ENCODE measurements around the gene MASP2.
A peak's percentile ranks its signal among the peaks of the same experiment; 100 is the strongest.
"Not testable (repeated sequence)": the region's sequence is repeated elsewhere in the genome, so short reads cannot be mapped to it uniquely, and the experiment has no call there.

Gene MASP2

GRCh38 chr1:11037019-11037739 lies 9.9 kb downstream of the MASP2 start:
- DNase-seq: not testable (repeated sequence)

- no peak for DNase-seq
Observed at GRCh38 chr1:11031624-11032262, 15.3 kb downstream of the MASP2 start.

GRCh38 chr1:11030865-11031264 lies 16.2 kb downstream of the MASP2 start:
- no peak for DNase-seq

- no peak for DNase-seq
Observed at GRCh38 chr1:11028018-11028417, 19.0 kb downstream of the MASP2 start.

- no peak for DNase-seq
Observed at GRCh38 chr1:11027316-11027715, 19.7 kb downstream of the MASP2 start.

- DNase-seq: no peak
Observed at GRCh38 chr1:11026903-11027302, 20.1 kb downstream of the MASP2 start.

GRCh38 chr1:11026052-11026451 lies 21.0 kb downstream of the MASP2 start:
- DNase-seq: no peak

- DNase-seq: no peak
Observed at GRCh38 chr1:11025618-11026017, 21.4 kb downstream of the MASP2 start.

- no peak for DNase-seq
Observed at GRCh38 chr1:11024874-11025203, 22.2 kb downstream of the MASP2 start.

GRCh38 chr1:11024154-11024873 lies 22.7 kb downstream of the MASP2 start:
- no peak for DNase-seq

GRCh38 chr1:11023201-11023600 lies 23.8 kb downstream of the MASP2 start:
- DNase-seq: no peak

GRCh38 chr1:11019971-11020370 lies 27.1 kb downstream of the MASP2 start:
- DNase-seq: no peak

GRCh38 chr1:11019358-11019757 lies 27.7 kb downstream of the MASP2 start:
- not testable (repeated sequence) for DNase-seq

GRCh38 chr1:11013160-11013531 lies 33.9 kb downstream of the MASP2 start:
- DNase-seq: no peak

GRCh38 chr1:11012260-11013159 lies 34.5 kb downstream of the MASP2 start, which contains the start of gene TARDBP:
TARDBP (plus strand) TSS chr1:11012654; CDS start chr1:11013728, 1,074 bp downstream.
- DNase-seq: peak; percentile 94

- no peak for DNase-seq
Observed at GRCh38 chr1:11000526-11000925, 46.5 kb downstream of the MASP2 start.

- no peak for DNase-seq
Observed at GRCh38 chr1:10996100-10996499, 50.9 kb downstream of the MASP2 start.

- DNase-seq: no peak
Observed at GRCh38 chr1:10992864-10993263, 54.2 kb downstream of the MASP2 start.

- DNase-seq: not testable (repeated sequence)
Observed at GRCh38 chr1:10992004-10992403, 55.0 kb downstream of the MASP2 start.

- DNase-seq: no peak
Observed at GRCh38 chr1:10990828-10991227, 56.2 kb downstream of the MASP2 start.

- DNase-seq: not testable (repeated sequence)
Observed at GRCh38 chr1:10989920-10990516, 57.0 kb downstream of the MASP2 start.

- no peak for DNase-seq
Observed at GRCh38 chr1:10989095-10989494, 57.9 kb downstream of the MASP2 start.

Data from islet precursor cell (in vitro differentiated cells).